GM18907 (cell line): ENCODE measurements around the gene AAGAB.
"Not testable (repeated sequence)": the region's sequence is repeated elsewhere in the genome, so short reads cannot be mapped to it uniquely, and the experiment has no call there.

Experiments
- ATAC-seq: cut with Tn5 transposase; IDR thresholded peaks from one replicate; pipeline ENCODE4 v1.9.1; 2021; ENCODE audit warnings: mild to moderate bottlenecking, moderate library complexity; ENCODE audit not compliant: unreplicated experiment

The AAGAB gene

DNA sequence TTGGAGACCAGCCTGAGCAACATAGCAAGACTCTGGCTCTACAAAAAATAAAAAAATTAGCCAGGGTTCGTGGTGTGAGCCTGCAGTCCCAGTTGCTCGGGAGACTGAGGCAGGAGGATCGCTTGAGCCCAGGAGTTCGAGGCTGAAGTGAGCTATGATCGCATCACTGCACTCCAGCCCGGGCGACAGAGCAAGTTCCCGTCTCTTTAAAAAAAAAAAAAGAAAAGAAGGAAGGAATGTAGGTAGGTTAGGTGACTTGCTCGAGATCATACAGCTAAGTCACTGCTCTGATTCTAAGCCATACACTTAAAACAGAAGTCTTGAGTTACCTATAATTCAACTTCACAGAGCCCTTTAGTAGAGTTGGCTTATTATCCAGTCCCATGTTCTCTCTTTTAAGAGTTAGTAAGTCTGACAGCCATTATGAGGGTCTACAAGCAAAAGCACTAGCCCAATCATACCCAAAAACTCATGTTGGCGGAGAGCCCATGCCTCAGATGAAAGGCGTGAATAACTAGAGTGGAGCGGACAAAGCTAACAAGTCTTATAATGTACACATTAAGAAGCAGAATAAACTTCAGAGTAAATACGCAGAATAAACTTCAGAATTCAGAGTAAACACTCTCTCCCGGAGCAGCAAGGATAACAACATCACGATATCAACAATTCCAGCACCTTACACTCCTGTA lies 768 bp downstream of the AAGAB start:
- no peak for ATAC-seq

- ATAC-seq, result no peak
Observed at GRCh38 chr15:67253101-67253500, 1.4 kb downstream of the AAGAB start.

DNA sequence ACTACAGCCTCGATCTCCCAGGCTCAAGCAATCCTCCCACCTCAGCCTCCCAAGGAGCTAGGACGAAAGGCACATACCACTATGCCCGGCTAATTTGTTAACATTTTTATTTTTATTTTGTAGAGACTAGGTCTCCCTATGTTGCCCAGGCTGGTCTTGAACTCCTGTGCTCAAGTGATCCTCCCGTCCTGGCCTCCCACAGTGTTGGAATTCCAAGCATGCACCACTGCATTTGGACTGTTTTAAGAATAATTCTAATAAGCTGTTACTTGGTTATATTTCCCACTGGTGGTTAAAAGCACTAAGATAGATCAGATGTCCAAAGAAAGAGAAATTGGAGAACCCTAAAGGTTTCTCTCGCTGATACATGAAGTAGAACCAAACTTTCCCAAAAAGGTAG lies 3.1 kb downstream of the AAGAB start:
- no peak for ATAC-seq

GRCh38 chr15:67249830-67250229 lies 4.6 kb downstream of the AAGAB start:
- ATAC-seq, result no peak

DNA sequence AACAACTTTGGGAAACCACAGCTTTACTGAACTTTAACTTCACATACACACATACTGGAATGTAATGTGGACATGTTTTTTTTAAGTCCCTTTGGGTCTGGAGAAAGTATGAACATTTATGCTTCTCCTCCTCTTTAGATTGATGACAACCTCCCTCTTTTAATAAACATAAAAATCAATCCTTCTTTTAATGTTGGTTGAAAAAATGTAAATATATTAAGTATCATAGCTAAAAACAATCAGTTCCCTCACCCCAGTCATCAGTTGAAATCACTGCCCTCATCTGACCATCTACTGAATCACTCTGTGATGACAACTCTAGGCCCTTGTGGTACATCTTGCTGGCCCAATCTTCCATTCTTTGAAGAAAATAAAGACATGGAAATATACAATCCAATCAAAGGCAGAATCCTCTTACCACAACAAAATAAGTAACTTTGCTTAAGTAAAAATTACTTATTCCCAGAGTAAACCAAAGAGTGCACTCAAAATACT lies 6.4 kb downstream of the AAGAB start:
- no peak for ATAC-seq

- ATAC-seq, result not testable (repeated sequence)
Observed at GRCh38 chr15:67246606-67247005, 7.9 kb downstream of the AAGAB start.

DNA sequence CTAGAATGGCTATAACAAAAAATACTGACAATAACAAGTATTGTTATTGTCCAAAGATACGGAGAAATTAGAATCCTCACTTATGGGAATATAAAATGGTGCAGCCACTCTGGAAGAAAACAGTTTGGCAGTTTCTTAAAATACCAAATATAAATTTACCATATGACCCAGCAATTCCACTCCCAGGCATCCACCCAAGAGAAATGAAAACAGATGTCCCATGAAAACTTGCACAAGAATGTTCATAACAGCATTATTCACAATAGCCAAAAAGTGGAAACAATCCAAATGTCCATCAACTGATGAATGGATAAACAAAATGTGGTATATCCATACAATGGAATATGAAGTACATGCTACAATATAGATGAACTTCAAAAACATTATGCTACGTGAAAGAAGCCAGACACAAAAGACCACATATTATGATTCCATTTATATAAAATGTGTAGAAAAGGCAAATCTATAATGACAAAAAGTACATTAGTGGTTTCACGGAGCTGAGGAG lies 9.4 kb downstream of the AAGAB start:
- no peak for ATAC-seq

DNA sequence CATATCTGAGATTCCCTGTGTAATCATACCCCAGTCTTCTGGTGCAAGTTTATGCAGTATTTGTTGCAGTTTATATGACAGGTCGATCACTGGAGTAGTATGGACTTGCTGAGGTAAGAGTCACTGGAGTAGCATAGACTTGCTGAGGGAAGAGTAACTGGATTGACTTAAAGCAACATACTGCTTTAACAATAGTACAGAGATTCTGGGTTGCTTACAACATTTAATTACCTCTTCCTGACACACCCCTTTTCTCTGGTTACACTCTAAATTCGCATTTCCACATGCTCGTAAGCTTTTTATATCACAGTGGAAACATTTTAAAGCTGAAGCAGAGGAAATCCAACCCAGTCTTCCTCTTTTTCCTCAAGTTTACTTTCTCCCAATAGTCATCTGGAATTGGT lies 11.8 kb downstream of the AAGAB start:
- no peak for ATAC-seq

- ATAC-seq, result peak; percentile 86
Observed at GRCh38 chr15:67241132-67241855, 13.2 kb downstream of the AAGAB start.

GRCh38 chr15:67240235-67241131 lies 14.0 kb downstream of the AAGAB start:
- no peak for ATAC-seq

- ATAC-seq, result no peak
Observed at GRCh38 chr15:67232591-67232990, 21.9 kb downstream of the AAGAB start.

DNA sequence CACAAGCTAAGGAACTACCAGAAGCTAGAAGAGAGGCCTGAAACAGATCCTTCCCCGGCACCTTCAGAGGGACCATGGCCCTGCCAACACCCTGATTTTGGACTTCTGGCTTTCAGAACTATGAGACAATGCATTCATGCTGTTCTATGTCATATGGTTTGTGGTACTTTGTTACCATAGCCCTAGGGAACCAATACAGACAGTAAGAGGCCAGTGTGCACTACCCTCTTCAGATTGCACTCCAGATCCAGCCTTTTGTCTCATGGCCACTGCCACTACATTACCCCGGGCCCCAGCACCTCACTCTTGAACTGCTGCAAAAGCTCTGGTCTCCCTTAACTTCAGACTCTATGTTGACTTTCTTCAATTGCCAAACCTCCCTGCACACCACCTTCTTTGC lies 24.0 kb downstream of the AAGAB start:
- no peak for ATAC-seq

GRCh38 chr15:67228286-67228685 lies 26.2 kb downstream of the AAGAB start:
- ATAC-seq, result no peak

GRCh38 chr15:67227846-67228245 lies 26.6 kb downstream of the AAGAB start:
- no peak for ATAC-seq

GRCh38 chr15:67227431-67227830 lies 27.0 kb downstream of the AAGAB start:
- no peak for ATAC-seq

DNA sequence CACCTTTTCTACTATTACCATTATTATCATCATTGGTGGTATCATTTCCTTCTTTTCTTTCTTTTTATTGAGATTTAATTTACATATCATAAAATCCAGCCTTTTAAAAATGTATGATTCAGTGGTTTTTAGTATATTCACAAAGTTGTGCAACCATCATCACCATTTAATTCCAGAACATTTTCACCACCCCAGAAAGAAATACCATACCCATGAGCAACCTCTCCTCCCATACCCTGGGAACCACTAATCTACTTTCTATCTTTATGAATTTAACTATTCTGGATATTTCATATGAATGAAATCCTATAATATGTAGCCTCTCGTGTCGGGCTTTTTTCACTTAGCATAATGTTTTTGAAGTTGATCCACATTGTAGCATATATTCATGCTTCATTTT lies 29.1 kb downstream of the AAGAB start:
- ATAC-seq, result no peak

DNA sequence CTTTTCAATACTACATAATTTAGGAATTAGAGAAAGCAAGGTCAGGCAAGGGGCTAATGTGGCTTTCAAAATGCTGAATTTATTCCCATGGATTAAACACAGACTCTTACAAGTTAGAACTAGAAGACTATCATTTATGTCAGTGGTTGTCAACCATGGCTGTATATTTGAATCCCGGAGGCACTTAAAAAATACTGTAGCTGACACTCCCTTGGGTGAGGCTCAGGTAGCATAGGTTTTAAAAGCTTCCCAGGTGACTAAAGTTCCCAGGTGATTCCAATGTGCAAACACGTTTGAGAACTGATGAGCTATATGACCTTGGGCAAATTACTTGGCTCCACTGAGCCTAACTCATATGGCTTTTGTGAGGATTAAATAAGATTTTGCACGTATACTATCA lies 29.6 kb downstream of the AAGAB start:
- no peak for ATAC-seq

GRCh38 chr15:67219288-67219687 lies 35.2 kb downstream of the AAGAB start:
- ATAC-seq, result no peak

GRCh38 chr15:67218428-67218827 lies 36.0 kb downstream of the AAGAB start:
- no peak for ATAC-seq

DNA sequence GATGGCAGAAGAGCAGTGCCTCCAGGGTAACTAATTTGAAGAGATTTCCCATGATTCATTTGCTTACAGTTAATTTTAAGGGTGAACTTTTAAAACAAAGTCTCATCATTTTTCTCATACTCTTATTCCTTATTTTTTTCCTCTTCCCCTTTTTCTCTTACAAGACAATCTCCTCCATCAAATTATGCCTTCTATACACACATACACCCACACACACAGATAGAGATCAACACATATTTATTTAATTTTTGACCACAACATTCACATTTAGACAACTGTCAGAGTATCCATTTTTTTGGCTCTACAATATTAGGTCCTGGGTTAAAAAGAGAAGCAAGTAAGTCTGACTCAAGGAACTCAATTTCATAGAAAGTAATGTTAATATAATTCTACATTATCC lies 37.6 kb downstream of the AAGAB start:
- no peak for ATAC-seq

DNA sequence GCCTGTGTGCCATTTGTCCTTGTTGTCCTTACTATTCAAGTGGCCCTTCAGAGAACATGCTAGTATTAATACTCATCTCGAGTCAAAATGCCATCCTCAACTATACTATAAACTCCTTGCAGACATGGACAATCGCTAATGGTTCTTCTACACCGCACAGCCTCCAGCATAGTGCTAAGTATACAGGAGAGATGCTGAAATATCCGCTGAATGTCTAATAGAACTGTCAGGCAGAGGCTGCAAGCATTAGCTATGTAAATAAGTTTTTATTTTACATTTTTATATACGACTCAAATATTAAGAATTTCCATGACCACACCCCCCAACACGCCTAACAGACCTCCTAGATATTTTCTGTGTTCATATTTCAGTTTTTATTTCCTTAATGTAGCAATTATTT lies 39.4 kb downstream of the AAGAB start:
- no peak for ATAC-seq
